ENCODE measurements around the gene TMEM119. TPM values are rescaled to one million over a fixed set of nuclear protein-coding genes. Genes with fewer than 3 reads are reported as not detected.

Gene TMEM119
- total RNA-seq, 2 donors from 2014 or later: 7.2 to 8.8 TPM

DNA sequence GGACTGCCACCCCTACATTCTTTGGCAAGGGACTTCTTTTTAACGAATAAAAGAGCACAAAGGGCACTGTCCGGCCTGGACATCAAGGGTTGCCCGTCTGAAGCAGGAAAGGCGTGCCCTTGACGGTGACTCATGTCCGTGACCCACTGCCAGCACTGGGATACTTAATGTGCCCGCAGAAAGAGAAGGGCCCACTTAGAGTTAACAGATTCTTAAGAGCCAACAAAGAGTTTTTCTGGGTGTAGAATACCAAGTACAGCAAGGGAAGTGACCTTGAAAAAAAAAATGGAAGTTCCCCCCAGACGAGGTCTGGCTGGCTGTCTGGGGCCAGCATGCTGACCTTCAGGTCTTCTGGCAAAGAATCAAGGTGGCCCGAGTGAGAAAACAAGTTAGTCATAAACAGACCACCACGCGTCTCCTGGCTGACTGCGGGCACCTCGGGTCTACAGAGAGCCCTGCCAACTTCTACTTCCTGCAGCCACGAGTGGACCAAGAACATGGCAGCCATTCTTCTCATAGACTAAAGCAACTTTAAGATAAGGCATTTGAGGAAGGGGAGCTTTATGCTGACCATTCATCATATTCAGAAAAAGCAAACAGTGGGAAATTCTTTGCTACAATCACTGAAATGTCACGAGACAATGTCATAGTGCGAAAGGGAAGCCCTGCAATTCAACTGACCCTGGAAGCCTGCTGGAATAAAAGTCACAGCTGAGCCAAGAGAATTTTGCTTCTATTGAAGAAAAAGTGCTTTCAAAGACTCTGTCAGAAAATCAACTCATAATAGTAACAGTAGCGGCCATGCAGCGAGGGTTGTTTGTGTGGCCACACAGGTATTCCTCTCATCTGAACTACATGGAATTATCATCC lies 46.3 kb upstream of the TMEM119 start:
- no peak overlapping the region for H3K4me3 ChIP-seq
- intact Hi-C loops (cut with DNase I): no loop called here
- H3K4me1 ChIP-seq: no peaks in the 10 kb centered on the region
- peaks cover 18% of the 10 kb centered on the region for H3K36me3 ChIP-seq
- no peaks in the 10 kb centered on the region for H3K27me3 ChIP-seq
- TF ChIP-seq, protein P1, sequence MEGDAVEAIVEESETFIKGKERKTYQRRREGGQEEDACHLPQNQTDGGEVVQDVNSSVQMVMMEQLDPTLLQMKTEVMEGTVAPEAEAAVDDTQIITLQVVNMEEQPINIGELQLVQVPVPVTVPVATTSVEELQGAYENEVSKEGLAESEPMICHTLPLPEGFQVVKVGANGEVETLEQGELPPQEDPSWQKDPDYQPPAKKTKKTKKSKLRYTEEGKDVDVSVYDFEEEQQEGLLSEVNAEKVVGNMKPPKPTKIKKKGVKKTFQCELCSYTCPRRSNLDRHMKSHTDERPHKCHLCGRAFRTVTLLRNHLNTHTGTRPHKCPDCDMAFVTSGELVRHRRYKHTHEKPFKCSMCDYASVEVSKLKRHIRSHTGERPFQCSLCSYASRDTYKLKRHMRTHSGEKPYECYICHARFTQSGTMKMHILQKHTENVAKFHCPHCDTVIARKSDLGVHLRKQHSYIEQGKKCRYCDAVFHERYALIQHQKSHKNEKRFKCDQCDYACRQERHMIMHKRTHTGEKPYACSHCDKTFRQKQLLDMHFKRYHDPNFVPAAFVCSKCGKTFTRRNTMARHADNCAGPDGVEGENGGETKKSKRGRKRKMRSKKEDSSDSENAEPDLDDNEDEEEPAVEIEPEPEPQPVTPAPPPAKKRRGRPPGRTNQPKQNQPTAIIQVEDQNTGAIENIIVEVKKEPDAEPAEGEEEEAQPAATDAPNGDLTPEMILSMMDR (IDR thresholded peaks at IDR 0.05): no peak
- H3K9ac ChIP-seq (ENCODE audit: low read depth in 2 of 2, low read length in 2 of 2): no peak overlapping the region
- no peak for DNase-seq
- H3K9me3 ChIP-seq: no peaks in the 10 kb centered on the region
- H3K27ac ChIP-seq: no peak overlapping the region

DNA sequence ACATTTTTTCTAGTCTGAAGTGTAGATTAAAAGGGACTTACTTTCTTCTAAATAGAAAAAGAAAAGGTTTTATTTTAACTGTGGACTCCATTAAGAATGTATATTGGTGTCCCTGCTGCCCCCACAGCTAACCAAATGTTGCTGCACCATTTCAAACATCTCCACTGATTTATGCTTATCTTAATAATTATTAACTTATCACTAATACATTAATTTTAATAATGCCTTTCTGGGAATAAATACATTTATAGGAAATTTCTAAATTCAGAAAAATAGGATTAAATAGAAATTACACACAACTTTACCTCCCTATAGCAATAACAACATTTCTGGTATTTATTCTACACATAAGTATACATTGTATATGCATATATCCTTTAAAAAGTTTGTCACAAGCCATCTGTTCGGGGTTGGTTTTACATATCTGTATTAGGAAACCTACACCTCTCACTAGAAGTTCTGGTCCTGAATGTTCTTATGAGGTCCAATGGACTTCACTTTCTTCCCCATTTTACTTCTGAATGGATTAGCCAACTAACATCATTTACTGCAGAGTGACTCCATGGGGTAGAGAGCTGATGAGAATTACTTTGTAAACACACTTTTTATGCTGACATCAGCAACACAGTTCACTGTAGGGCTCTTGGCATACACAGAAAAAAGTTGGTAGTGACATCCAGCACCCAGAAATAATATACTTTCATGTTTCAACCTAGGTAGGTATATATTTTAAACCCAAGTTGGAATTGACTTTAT lies 45.2 kb upstream of the TMEM119 start:
- no peaks in the 10 kb centered on the region for H3K27me3 ChIP-seq
- H3K9ac ChIP-seq (ENCODE audit: low read depth in 2 of 2, low read length in 2 of 2): no peak overlapping the region
- no peak for DNase-seq
- no peaks in the 10 kb centered on the region for H3K4me1 ChIP-seq
- H3K4me3 ChIP-seq: no peak overlapping the region
- intact Hi-C loops (cut with DNase I): no loop called here
- no peaks in the 10 kb centered on the region for H3K9me3 ChIP-seq
- H3K27ac ChIP-seq: no peak overlapping the region
- peaks cover 7% of the 10 kb centered on the region for H3K36me3 ChIP-seq
- TF ChIP-seq, protein P1 (IDR thresholded peaks at IDR 0.05): no peak

DNA sequence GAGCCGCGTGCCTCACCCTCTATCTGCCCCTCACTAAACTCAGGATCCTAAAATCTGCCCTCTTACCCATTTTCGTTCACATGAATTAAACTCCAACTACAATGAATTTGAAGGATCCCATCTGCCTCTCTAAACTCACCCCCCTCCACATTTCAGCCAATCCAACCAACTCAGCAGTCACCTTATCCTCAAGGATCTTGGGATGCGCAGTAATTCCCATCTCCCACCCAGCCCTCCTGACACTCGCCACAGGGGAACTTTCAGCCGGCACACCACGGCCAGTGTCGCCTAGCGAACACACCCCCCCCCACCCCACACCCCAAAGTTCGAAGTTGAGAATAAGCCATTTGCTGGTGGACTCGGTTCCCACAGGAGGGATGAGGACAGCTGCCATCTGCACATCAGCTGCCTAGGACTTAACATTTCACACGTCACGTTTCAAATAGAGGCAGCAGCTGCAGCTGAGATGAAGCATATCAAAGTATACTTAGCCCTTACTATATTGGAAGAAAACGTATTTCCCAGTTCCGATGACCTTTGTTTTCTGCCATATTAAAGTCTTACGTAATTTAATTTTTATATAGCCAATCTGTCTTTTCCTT lies 44.5 kb upstream of the TMEM119 start:
- Histone ChIP-seq H3K9me3 (no peaks in the 10 kb centered on the region), H3K4me3 (no peak overlapping the region), H3K27ac (no peak overlapping the region), H3K4me1 (no peaks in the 10 kb centered on the region), H3K36me3 (no peaks in the 10 kb centered on the region), H3K9ac (ENCODE audit: low read depth in 2 of 2, low read length in 2 of 2) (no peak overlapping the region), H3K27me3 (no peaks in the 10 kb centered on the region)
- TF ChIP-seq, protein P1 (IDR thresholded peaks at IDR 0.05): no peak
- DNase-seq: no peak
- intact Hi-C loops (cut with DNase I): no loop called here

DNA sequence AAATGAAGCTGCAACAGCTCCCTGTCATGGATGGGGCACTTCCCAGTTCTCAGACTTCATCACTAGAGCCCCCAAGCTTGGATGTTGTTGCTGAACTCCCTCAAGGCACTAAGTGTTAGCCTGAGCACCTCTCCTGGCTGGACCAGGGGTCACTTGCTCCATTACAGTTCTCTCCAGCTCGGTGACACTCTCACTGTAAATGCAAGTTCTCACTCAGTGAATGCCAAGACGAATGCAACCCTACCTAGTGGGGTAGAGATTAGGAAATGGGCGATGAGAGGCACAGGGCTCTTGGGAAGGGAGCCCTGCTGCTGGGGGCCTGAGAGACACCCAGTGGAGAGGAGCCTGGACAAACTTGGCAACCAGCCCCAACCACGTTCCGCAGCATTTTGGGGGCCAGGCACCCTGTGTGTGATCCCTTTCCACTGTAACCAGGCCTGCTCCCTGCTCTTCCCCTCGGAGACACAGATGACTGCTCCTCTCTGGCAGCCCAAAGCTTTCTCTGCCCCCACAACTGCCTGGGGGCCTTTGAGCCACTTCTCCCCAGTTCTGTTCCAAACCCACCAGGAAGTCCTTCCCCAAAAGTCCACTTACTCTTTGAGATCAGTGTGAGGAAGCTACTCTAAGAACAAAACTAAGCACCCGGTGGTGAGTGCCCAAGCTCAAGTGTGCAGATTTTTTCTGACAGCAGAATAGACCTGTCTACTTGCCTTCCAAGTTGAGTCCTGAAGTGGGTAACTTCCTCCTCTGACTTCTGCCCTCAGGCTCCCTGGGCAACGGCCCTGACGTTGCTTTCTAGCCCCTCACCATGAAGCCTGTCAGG lies 43.8 kb upstream of the TMEM119 start:
- no peak overlapping the region for H3K27ac ChIP-seq
- intact Hi-C loops (cut with DNase I): no loop called here
- H3K4me1 ChIP-seq: no peaks in the 10 kb centered on the region

More for the DNA sequence above, 43.8 kb upstream of the TMEM119 start:
- H3K27me3 ChIP-seq: no peaks in the 10 kb centered on the region
- H3K36me3 ChIP-seq: no peaks in the 10 kb centered on the region
- H3K9ac ChIP-seq (ENCODE audit: low read depth in 2 of 2, low read length in 2 of 2): no peak overlapping the region
- no peak overlapping the region for H3K4me3 ChIP-seq
- DNase-seq: no peak
- H3K9me3 ChIP-seq: no peaks in the 10 kb centered on the region
- TF ChIP-seq, protein P1 (IDR thresholded peaks at IDR 0.05): no peak
